ENCODE results near the gene CXCL6. TPM values are rescaled to one million over a fixed set of nuclear protein-coding genes. Genes with fewer than 3 reads are reported as not detected.

CXCL6 gene
- total RNA-seq = 0.58 and 4.6 TPM in 2 replicates

DNA sequence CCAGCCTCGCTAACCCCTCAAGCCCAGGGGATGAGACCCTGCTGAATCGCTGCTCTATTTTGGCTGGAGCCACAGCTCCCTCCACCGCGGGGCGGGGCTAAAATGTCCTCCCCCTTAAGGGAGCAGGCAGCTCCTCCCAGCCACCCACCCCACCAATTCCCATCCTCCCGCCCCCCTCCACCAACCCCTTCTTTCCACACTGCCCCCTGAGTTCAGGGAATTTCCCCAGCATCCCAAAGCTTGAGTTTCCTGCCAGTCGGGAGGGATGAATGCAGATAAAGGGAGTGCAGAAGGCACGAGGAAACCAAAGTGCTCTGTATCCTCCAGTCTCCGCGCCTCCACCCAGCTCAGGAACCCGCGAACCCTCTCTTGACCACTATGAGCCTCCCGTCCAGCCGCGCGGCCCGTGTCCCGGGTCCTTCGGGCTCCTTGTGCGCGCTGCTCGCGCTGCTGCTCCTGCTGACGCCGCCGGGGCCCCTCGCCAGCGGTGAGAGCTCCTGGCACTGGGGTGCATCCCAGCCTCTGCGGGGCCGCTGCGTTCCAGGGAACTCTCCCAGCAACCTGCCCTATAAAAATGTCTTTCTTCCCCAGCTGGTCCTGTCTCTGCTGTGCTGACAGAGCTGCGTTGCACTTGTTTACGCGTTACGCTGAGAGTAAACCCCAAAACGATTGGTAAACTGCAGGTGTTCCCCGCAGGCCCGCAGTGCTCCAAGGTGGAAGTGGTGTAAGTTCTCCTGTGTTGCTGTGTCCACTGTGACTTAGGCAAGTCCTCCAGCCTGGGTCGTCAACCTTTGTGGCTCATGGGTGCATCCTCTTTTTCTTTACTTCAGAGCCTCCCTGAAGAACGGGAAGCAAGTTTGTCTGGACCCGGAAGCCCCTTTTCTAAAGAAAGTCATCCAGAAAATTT lies at the start of gene CXCL6:
CXCL6 (plus strand) TSS at position 306 of the 907 bp plus-strand sequence; CDS start at position 379, 73 bp downstream.

GRCh38 chr4:73853246-73853704 lies 16.8 kb downstream of the CXCL6 start, which contains the start of gene PF4V1:
PF4V1 (plus strand) TSS chr4:73853296; CDS start chr4:73853363, 67 bp downstream.

DNA sequence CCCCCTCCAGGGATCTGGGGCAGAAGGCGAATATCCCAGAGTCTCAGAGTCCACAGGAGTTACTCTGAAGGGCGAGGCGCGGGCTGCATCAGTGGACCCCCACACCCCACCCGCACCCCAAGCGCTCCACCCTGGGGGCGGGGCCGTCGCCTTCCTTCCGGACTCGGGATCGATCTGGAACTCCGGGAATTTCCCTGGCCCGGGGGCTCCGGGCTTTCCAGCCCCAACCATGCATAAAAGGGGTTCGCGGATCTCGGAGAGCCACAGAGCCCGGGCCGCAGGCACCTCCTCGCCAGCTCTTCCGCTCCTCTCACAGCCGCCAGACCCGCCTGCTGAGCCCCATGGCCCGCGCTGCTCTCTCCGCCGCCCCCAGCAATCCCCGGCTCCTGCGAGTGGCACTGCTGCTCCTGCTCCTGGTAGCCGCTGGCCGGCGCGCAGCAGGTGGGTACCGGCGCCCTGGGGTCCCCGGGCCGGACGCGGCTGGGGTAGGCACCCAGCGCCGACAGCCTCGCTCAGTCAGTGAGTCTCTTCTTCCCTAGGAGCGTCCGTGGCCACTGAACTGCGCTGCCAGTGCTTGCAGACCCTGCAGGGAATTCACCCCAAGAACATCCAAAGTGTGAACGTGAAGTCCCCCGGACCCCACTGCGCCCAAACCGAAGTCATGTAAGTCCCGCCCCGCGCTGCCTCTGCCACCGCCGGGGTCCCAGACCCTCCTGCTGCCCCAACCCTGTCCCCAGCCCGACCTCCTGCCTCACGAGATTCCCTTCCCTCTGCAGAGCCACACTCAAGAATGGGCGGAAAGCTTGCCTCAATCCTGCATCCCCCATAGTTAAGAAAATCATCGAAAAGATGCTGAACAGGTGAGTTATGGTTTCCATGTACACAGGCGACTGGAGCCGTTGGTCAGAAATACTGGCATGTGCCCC lies 32.9 kb downstream of the CXCL6 start, which contains the start of gene CXCL1:
CXCL1 (plus strand) TSS at position 264 of the 926 bp plus-strand sequence; CDS start at position 342, 78 bp downstream.

Other genes with a start within 250 kb of the CXCL6 start
- 0.18 TPM in 1 of 2 replicates, not detected in the other for gene RASSF6, start 216.2 kb upstream of the CXCL6 start, total RNA-seq
- gene CXCL8, start 96.1 kb upstream of the CXCL6 start, total RNA-seq = 6.4 and 9.5 TPM in 2 replicates
- 1.6 TPM in 1 of 2 replicates, not detected in the other for gene PF4V1, start 16.6 kb downstream of the CXCL6 start, total RNA-seq
- 12.7 and 17.7 TPM in 2 replicates for gene CXCL1, start 32.7 kb downstream of the CXCL6 start, total RNA-seq
- 1.8 TPM in 1 of 2 replicates, not detected in the other for gene PF4, start 145.3 kb downstream of the CXCL6 start, total RNA-seq
- gene PPBP, start 151.5 kb downstream of the CXCL6 start, total RNA-seq = not detected in 2 replicates
- 1.7 and 2.7 TPM in 2 replicates for gene CXCL5, start 162.0 kb downstream of the CXCL6 start, total RNA-seq
- gene CXCL3, start 202.0 kb downstream of the CXCL6 start, total RNA-seq = 0.18 and 1.4 TPM in 2 replicates